MCF 10A (cell line): ENCODE measurements around the gene NKX2-8. TPM values are rescaled to one million over a fixed set of nuclear protein-coding genes. Genes with fewer than 3 reads are reported as not detected.

Source experiments
- Bru-seq: library from RNA; stranded (reverse); fragments of 400-500 nt; gene quantifications from one replicate; lab custom pipeline; 2021; lab: Mats Ljungman, UMichigan
- BruChase-seq, 2 experiments: library from RNA; stranded (reverse); fragments of 400-500 nt; gene quantifications; one replicate each; lab custom pipeline; 2021; lab: Mats Ljungman, UMichigan
- BruUV-seq: library from RNA; stranded (reverse); fragments of 400-500 nt; replicated peaks from 2 replicates; lab custom pipeline; 2021; lab: Mats Ljungman, UMichigan
- CTCF ChIA-PET: fragments of 300-600 bp; sonication (Branson Sonifier 250); formaldehyde crosslinking; extraction: SDS; loops from one replicate; lab custom pipeline; 2021; ENCODE audit warnings: antibody characterized with exemption, inconsistent platforms; lab: Yijun Ruan, JAX
- POLR2A ChIA-PET: fragments of 300-600, 350-650 bp; sonication (Branson Sonifier 250); formaldehyde crosslinking; extraction: SDS; loops from one replicate; lab custom pipeline; 2020; ENCODE audit warnings: antibody characterized with exemption, inconsistent platforms; lab: Yijun Ruan, JAX
- DNase-seq: peaks from one replicate; pipeline ENCODE4 v3.0.0-alpha.2; 2018; ENCODE audit not compliant: unreplicated experiment
- H3K27ac Mint-ChIP-seq: one replicate; pipeline ENCODE4 v1.8.0; 2022; ENCODE audit warnings: mild to moderate bottlenecking, low read depth, mixed read lengths; ENCODE audit not compliant: unreplicated experiment
- H3K27me3 Mint-ChIP-seq: one replicate; pipeline ENCODE4 v1.8.0; 2022; ENCODE audit warnings: mixed read lengths; ENCODE audit not compliant: insufficient read depth, unreplicated experiment
- H3K36me3 Mint-ChIP-seq: one replicate; pipeline ENCODE4 v1.8.0; 2022; ENCODE audit warnings: mild to moderate bottlenecking, moderate library complexity, mixed read lengths; ENCODE audit not compliant: insufficient read depth, unreplicated experiment
- H3K4me1 Mint-ChIP-seq: one replicate; pipeline ENCODE4 v1.8.0; 2022; ENCODE audit warnings: mixed read lengths; ENCODE audit not compliant: insufficient read depth, unreplicated experiment
- H3K4me3 Mint-ChIP-seq: one replicate; pipeline ENCODE4 v1.8.0; 2022; ENCODE audit warnings: mild to moderate bottlenecking, moderate library complexity, mixed read lengths; ENCODE audit not compliant: unreplicated experiment
- H3K9me3 Mint-ChIP-seq: one replicate; pipeline ENCODE4 v1.8.0; 2022; ENCODE audit warnings: mixed read lengths; ENCODE audit not compliant: unreplicated experiment
- intact Hi-C: fragments of 100-400 bp; cut with micrococcal nuclease; formaldehyde crosslinking; loops from 2 replicates; pipeline ENCODE4 v1.14.1; 2022
- long read RNA-seq: library from polyadenylated mRNA; stranded (forward); transcript quantifications from one replicate; pipeline ENCODE4 v2.0.0, GENCODE V29; 2022
- total RNA-seq: library from RNA; stranded (reverse); gene quantifications from 2 replicates; pipeline ENCODE4 v1.2.3, GENCODE V29; 2022
- TF ChIP-seq, protein P1 (sequence below): fragments of 200-600 bp; IDR thresholded peaks from one replicate; pipeline ENCODE4 v1.8.0; 2022; ENCODE audit warnings: antibody characterized with exemption, mild to moderate bottlenecking; ENCODE audit not compliant: unreplicated experiment

The NKX2-8 gene
- total RNA-seq: 4.8 and 5.5 TPM in 2 replicates
- percentile 41 among the genes with signal in this experiment for Bru-seq, nascent RNA
- BruChase-seq, experiment 1, labeled RNA remaining after a 6-hour chase: percentile 49 among the genes with signal in this experiment
- percentile 53 among the genes with signal in this experiment for BruChase-seq, experiment 2, labeled RNA remaining after a 2-hour chase
- long read RNA-seq, transcript NKX2-8-201 (2 exons, 1,261 nt): major isoform, 10 of 10 reads
- long read RNA-seq, partial matches to known transcripts: 0 of 10 reads
- long read RNA-seq, other reads (novel, unspliced or antisense): 0 of 10 reads

DNA sequence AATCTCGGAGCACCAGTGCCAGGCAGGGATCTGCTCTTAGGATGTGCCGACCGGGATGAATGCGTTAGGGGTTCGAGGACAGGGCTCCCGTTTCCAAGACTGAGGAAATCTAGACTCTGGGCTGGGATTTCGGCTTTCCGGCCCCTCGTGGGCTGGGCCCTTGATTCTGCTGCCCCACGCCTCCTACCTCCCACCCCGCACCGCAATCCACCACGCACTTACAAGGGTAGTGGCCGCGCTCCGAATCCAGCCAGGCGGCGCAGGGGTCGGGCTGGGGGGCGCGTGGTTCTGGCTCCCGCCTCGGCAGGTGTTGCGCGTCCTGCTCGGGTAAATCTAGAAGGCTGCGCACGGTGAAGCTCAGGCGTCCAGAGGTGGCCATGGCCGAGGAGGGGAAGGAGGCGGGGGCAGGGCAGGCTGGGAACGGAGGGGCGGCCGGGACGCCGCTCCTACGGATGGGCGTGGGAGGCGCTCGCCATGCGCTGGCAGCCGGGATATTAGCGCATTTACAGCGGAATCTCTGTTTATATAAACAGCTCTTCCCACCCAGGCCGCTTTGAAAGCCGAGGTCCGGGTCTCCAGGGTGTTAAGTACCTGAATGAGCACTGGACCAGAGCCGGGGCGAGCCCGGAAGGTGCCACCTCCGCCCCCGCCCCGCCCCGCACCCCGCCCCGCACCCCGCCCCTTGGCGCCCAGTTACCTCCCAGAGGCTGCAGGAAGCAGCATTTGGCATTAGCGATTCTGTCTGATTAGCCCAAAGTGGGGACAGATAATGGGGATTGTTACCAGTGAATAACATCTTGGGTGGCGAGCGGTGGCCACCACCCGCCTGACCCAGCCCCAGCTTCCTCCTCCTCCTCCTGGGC is at the start of gene NKX2-8:
Gene NKX2-8, minus strand, starts transcription at position 604 of the 863 bp plus-strand sequence. Its CDS starts 225 bp downstream, at position 379.
- Mint-ChIP-seq H3K4me3 (peak within 1 kb of the TSS; percentile 75), H3K27ac (no peak within 1 kb of the TSS), H3K36me3 (no peaks in the 10 kb centered on the region), H3K27me3 (no peaks in the 10 kb centered on the region), H3K4me1 (no peaks in the 10 kb centered on the region), H3K9me3 (no peaks in the 10 kb centered on the region)
- CTCF ChIA-PET: interaction anchor here (1.0 to 4.8 kb wide), 5 partner anchors 7 to 360 kb away, joined by 3 to 36 read pairs (median 4); no protein-coding TSS in a partner anchor
- peak; percentile 36 for DNase-seq
- POLR2A ChIA-PET: interaction anchor here (0.6 to 2.2 kb wide), 6 partner anchors 10 to 698 kb away, joined by 3 to 8 read pairs (median 3); partner anchors contain the start of gene SLC25A21
- BruUV-seq: TSS peak; percentile 62
- TF ChIP-seq, protein P1, sequence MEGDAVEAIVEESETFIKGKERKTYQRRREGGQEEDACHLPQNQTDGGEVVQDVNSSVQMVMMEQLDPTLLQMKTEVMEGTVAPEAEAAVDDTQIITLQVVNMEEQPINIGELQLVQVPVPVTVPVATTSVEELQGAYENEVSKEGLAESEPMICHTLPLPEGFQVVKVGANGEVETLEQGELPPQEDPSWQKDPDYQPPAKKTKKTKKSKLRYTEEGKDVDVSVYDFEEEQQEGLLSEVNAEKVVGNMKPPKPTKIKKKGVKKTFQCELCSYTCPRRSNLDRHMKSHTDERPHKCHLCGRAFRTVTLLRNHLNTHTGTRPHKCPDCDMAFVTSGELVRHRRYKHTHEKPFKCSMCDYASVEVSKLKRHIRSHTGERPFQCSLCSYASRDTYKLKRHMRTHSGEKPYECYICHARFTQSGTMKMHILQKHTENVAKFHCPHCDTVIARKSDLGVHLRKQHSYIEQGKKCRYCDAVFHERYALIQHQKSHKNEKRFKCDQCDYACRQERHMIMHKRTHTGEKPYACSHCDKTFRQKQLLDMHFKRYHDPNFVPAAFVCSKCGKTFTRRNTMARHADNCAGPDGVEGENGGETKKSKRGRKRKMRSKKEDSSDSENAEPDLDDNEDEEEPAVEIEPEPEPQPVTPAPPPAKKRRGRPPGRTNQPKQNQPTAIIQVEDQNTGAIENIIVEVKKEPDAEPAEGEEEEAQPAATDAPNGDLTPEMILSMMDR: no peak
- intact Hi-C loops: no loop called here

DNA sequence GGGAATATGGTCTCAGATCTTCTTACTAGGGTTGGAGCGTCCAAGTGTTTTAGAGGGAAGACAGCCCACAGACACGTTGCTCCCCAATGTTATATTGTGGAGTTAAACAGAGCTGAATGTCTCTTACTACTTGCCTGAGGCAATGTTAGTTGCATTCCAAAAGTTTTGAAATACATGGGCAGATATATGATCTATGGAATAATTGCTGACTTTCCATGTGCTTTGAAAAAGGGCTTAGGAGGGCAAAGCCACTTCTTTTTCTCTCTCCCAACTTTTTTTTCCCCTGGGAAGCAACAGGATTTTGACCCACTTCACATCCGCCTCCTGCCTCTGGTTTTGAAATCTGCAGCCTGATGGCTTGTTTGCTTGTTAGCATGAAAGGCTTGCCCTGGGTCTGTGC is 45.6 kb upstream of the NKX2-8 start:
- no peak overlapping the region for H3K27ac Mint-ChIP-seq

DNA sequence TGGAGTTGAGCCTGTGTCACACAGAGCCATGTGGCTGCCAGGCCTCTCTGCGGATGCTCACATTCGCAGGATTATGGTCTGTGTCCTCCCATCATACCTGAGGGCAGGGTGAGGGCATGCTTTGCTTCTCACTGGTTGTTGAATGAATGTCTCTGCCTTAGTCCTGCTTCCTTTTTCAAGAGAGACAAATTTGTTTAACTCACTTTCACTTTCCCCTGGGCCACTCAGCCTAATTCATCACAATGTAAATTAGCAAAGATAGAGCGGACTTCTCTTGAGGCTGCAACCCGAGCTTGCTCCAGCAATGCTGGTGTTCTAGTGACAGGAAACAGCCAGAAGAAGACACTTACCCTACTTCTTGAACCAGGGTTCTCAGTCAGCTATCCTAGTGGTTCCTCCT is 43.7 kb upstream of the NKX2-8 start:
- CTCF ChIA-PET: interaction anchor here (0.6 to 4.4 kb wide), 8 partner anchors 9 to 316 kb away, joined by 3 to 15 read pairs (median 4); no protein-coding TSS in a partner anchor
- H3K4me3 Mint-ChIP-seq: no peak overlapping the region
- TF ChIP-seq, protein P1: no peak
- H3K4me1 Mint-ChIP-seq: peaks cover 11% of the 10 kb centered on the region
- H3K36me3 Mint-ChIP-seq: peaks cover 7% of the 10 kb centered on the region
- POLR2A ChIA-PET: interaction anchor here (0.6 to 2.3 kb wide), 2 partner anchors 36 to 186 kb away, joined by 3 to 4 read pairs; partner anchors contain the start of gene PAX9
- intact Hi-C loops: no loop called here
- BruUV-seq: no TSS peak
- no peak overlapping the region for H3K27ac Mint-ChIP-seq
- no peak for DNase-seq
- no peaks in the 10 kb centered on the region for H3K27me3 Mint-ChIP-seq
- no peaks in the 10 kb centered on the region for H3K9me3 Mint-ChIP-seq

More for the DNA sequence above, 45.6 kb upstream of the NKX2-8 start:
- no TSS peak for BruUV-seq
- POLR2A ChIA-PET: interaction anchor here (0.6 to 2.3 kb wide), 3 partner anchors 15 to 345 kb away, joined by 3 to 4 read pairs (median 4); partner anchors contain the start of gene PAX9
- H3K9me3 Mint-ChIP-seq: no peaks in the 10 kb centered on the region
- TF ChIP-seq, protein P1: no peak
- CTCF ChIA-PET: interaction anchor here (0.6 to 4.4 kb wide), 5 partner anchors 13 to 558 kb away, joined by 3 to 15 read pairs (median 5); no protein-coding TSS in a partner anchor
- H3K27me3 Mint-ChIP-seq: no peaks in the 10 kb centered on the region
- no peak for DNase-seq
- peaks cover 7% of the 10 kb centered on the region for H3K36me3 Mint-ChIP-seq
- H3K4me3 Mint-ChIP-seq: no peak overlapping the region
- H3K4me1 Mint-ChIP-seq: peaks cover 11% of the 10 kb centered on the region
- intact Hi-C loops: no loop called here
